ENCODE measurements around the gene C10orf95. TPM values are rescaled to one million over a fixed set of nuclear protein-coding genes. Genes with fewer than 3 reads are reported as not detected.

Gene C10orf95
- total and polyA plus RNA-seq, 2 of the 13 experiments (the other 11 are each of a cell fraction or from before 2014, with no cell fraction given): 0.05 to 0.07 TPM

DNA sequence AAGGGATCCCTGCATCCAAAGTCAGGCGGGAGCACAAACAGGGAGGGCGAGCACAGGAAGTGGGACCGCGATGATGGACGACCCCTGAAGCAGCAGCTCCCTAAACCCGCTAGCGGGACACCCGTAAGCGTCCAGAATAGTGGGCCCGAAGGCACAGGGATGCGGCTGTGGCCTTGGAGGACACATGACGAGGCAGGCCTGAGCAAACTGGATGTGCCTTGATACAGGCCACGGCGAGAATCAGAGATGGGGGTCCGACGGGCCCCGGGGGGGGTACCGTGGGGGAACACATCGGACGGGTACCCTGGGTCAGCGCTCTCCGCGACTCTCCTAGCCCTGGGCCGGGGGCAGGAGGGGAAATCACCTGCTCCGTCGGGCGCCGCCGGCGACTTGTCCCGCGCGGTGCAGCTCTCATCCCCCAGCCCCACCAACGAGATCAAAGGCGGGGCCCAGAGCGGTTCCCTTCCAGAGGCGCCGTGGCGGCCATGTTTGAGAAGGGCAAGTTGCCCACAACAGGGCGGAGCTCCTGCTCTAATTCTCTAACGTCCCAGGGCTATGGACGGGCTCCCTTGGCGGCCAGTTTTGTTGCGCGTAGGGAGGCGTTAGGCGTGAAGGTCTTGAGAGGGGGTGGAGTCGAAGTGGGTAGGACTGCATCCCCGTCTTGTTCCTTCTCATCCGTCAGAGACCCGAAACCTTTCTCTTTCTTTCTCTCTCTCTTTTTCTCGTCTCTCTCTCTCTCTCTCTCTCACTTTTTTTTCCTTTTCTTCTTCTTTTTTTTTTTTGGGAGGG lies 19.0 kb downstream of the C10orf95 start, which contains the start of gene CUEDC2 (continued):
- TF ChIP-seq, protein P1, sequence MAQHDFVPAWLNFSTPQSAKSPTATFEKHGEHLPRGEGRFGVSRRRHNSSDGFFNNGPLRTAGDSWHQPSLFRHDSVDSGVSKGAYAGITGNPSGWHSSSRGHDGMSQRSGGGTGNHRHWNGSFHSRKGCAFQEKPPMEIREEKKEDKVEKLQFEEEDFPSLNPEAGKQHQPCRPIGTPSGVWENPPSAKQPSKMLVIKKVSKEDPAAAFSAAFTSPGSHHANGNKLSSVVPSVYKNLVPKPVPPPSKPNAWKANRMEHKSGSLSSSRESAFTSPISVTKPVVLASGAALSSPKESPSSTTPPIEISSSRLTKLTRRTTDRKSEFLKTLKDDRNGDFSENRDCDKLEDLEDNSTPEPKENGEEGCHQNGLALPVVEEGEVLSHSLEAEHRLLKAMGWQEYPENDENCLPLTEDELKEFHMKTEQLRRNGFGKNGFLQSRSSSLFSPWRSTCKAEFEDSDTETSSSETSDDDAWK (CRISPR knock-in tag; IDR thresholded peaks at IDR 0.05): no peak
- TF ChIP-seq STAT5B (CRISPR knock-in tag; IDR thresholded peaks at IDR 0.05): no peak
- TF ChIP-seq TBX3 (IDR thresholded peaks at IDR 0.05; ENCODE audit: borderline replicate concordance): no peak
- TF ChIP-seq POLR2AphosphoS5 (IDR thresholded peaks at IDR 0.05; ENCODE audit: low read depth, low read length): peak; percentile 81
- 0 out of 2 replicates have a peak, but pooled peaks have one; percentile 49 for TF ChIP-seq ZNF253 (CRISPR knock-in tag; IDR thresholded peaks at IDR 0.05; ENCODE audit: borderline replicate concordance)
- TF ChIP-seq, protein P2, sequence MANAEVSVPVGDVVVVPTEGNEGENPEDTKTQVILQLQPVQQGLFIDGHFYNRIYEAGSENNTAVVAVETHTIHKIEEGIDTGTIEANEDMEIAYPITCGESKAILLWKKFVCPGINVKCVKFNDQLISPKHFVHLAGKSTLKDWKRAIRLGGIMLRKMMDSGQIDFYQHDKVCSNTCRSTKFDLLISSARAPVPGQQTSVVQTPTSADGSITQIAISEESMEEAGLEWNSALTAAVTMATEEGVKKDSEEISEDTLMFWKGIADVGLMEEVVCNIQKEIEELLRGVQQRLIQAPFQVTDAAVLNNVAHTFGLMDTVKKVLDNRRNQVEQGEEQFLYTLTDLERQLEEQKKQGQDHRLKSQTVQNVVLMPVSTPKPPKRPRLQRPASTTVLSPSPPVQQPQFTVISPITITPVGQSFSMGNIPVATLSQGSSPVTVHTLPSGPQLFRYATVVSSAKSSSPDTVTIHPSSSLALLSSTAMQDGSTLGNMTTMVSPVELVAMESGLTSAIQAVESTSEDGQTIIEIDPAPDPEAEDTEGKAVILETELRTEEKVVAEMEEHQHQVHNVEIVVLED (CRISPR knock-in tag; IDR thresholded peaks at IDR 0.05; ENCODE audit: borderline replicate concordance): peak; percentile 89
- TF ChIP-seq, protein P3, sequence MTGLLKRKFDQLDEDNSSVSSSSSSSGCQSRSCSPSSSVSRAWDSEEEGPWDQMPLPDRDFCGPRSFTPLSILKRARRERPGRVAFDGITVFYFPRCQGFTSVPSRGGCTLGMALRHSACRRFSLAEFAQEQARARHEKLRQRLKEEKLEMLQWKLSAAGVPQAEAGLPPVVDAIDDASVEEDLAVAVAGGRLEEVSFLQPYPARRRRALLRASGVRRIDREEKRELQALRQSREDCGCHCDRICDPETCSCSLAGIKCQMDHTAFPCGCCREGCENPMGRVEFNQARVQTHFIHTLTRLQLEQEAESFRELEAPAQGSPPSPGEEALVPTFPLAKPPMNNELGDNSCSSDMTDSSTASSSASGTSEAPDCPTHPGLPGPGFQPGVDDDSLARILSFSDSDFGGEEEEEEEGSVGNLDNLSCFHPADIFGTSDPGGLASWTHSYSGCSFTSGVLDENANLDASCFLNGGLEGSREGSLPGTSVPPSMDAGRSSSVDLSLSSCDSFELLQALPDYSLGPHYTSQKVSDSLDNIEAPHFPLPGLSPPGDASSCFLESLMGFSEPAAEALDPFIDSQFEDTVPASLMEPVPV (CRISPR knock-in tag; IDR thresholded peaks at IDR 0.05): no peak; the same call in 1 of the 2 replicates
- TF ChIP-seq YEATS2 (CRISPR knock-in tag; IDR thresholded peaks at IDR 0.05; ENCODE audit: borderline replicate concordance): peak; percentile 80
- TF ChIP-seq SRSF4 (IDR thresholded peaks at IDR 0.05; ENCODE audit: low read depth, low read length, poor library complexity, severe bottlenecking): no peak
- TF ChIP-seq, protein P4, sequence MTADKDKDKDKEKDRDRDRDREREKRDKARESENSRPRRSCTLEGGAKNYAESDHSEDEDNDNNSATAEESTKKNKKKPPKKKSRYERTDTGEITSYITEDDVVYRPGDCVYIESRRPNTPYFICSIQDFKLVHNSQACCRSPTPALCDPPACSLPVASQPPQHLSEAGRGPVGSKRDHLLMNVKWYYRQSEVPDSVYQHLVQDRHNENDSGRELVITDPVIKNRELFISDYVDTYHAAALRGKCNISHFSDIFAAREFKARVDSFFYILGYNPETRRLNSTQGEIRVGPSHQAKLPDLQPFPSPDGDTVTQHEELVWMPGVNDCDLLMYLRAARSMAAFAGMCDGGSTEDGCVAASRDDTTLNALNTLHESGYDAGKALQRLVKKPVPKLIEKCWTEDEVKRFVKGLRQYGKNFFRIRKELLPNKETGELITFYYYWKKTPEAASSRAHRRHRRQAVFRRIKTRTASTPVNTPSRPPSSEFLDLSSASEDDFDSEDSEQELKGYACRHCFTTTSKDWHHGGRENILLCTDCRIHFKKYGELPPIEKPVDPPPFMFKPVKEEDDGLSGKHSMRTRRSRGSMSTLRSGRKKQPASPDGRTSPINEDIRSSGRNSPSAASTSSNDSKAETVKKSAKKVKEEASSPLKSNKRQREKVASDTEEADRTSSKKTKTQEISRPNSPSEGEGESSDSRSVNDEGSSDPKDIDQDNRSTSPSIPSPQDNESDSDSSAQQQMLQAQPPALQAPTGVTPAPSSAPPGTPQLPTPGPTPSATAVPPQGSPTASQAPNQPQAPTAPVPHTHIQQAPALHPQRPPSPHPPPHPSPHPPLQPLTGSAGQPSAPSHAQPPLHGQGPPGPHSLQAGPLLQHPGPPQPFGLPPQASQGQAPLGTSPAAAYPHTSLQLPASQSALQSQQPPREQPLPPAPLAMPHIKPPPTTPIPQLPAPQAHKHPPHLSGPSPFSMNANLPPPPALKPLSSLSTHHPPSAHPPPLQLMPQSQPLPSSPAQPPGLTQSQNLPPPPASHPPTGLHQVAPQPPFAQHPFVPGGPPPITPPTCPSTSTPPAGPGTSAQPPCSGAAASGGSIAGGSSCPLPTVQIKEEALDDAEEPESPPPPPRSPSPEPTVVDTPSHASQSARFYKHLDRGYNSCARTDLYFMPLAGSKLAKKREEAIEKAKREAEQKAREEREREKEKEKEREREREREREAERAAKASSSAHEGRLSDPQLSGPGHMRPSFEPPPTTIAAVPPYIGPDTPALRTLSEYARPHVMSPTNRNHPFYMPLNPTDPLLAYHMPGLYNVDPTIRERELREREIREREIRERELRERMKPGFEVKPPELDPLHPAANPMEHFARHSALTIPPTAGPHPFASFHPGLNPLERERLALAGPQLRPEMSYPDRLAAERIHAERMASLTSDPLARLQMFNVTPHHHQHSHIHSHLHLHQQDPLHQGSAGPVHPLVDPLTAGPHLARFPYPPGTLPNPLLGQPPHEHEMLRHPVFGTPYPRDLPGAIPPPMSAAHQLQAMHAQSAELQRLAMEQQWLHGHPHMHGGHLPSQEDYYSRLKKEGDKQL (CRISPR knock-in tag; IDR thresholded peaks at IDR 0.05; ENCODE audit: low read depth): no peak
- no peak for TF ChIP-seq ZNF780A (CRISPR knock-in tag; IDR thresholded peaks at IDR 0.05)
- TF ChIP-seq, protein P5, sequence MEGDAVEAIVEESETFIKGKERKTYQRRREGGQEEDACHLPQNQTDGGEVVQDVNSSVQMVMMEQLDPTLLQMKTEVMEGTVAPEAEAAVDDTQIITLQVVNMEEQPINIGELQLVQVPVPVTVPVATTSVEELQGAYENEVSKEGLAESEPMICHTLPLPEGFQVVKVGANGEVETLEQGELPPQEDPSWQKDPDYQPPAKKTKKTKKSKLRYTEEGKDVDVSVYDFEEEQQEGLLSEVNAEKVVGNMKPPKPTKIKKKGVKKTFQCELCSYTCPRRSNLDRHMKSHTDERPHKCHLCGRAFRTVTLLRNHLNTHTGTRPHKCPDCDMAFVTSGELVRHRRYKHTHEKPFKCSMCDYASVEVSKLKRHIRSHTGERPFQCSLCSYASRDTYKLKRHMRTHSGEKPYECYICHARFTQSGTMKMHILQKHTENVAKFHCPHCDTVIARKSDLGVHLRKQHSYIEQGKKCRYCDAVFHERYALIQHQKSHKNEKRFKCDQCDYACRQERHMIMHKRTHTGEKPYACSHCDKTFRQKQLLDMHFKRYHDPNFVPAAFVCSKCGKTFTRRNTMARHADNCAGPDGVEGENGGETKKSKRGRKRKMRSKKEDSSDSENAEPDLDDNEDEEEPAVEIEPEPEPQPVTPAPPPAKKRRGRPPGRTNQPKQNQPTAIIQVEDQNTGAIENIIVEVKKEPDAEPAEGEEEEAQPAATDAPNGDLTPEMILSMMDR (CRISPR knock-in tag; IDR thresholded peaks at IDR 0.05): 0 out of 2 replicates have a peak, but pooled peaks have one; percentile 46
- TF ChIP-seq, protein P6, sequence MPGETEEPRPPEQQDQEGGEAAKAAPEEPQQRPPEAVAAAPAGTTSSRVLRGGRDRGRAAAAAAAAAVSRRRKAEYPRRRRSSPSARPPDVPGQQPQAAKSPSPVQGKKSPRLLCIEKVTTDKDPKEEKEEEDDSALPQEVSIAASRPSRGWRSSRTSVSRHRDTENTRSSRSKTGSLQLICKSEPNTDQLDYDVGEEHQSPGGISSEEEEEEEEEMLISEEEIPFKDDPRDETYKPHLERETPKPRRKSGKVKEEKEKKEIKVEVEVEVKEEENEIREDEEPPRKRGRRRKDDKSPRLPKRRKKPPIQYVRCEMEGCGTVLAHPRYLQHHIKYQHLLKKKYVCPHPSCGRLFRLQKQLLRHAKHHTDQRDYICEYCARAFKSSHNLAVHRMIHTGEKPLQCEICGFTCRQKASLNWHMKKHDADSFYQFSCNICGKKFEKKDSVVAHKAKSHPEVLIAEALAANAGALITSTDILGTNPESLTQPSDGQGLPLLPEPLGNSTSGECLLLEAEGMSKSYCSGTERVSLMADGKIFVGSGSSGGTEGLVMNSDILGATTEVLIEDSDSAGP (CRISPR knock-in tag; IDR thresholded peaks at IDR 0.05; ENCODE audit: borderline replicate concordance): peak; percentile 87
